Keratinocyte (primary cell): Measurements from ENCODE around the gene ZBTB18.

Experiments
- CTCF ChIP-seq, 3 experiments: IDR thresholded peaks in 1 of 3; conservative IDR thresholded peaks in 1 of 3; optimal IDR thresholded peaks in 1 of 3; 2 replicates in 2 of 3; 3 replicates in 1 of 3; pipeline versions ENCODE3 to v1.5.1; 2011; ENCODE audit warnings: low read length in 3 of 3, mild to moderate bottlenecking in 3 of 3, moderate library complexity in 2 of 3, control low read depth in 1 of 3, inconsistent platforms in 1 of 3; ENCODE audit not compliant: insufficient read depth in 2 of 3; ENCODE audit errors: extremely low read depth in 1 of 3
- EZH2 ChIP-seq: IDR thresholded peaks from one replicate; pipeline ENCODE4 v1.6.1; 2012; ENCODE audit warnings: inconsistent platforms, mild to moderate bottlenecking, low read length, moderate library complexity

GRCh38 chr1:244050014-244050834, 859 bp upstream of the ZBTB18 start:
- no peak for TF ChIP-seq CTCF (optimal IDR thresholded peaks at IDR 0.05 in 1 of 3, IDR thresholded peaks at IDR 0.05 in 1 of 3, conservative IDR thresholded peaks at IDR 0.05 in 1 of 3; ENCODE audit: extremely low read depth in 1 of 3, insufficient read depth in 2 of 3, low read length in 3 of 3)
- TF ChIP-seq EZH2, result no peak
